ENCODE results near the gene SLX4IP. TPM values are rescaled to one million over a fixed set of nuclear protein-coding genes. Genes with fewer than 3 reads are reported as not detected.

SLX4IP gene
- total and polyA plus RNA-seq, 5 donors from 2014 or later, result 1.5 to 4.1 (median 2.4) TPM

GRCh38 chr20:10636326-10636818 is 201.3 kb downstream of the SLX4IP start:
- Mint-ChIP-seq H3K4me1 (no peaks in the 10 kb centered on the region), H3K27ac (no peak overlapping the region), H3K4me3 (no peak overlapping the region), H3K9me3 (no peaks in the 10 kb centered on the region), H3K36me3 (peaks cover 4% of the 10 kb centered on the region), H3K27me3 (peaks cover 4% of the 10 kb centered on the region)
- Histone ChIP-seq H3K27ac (ENCODE audit: insufficient read depth, low read length, poor library complexity, severe bottlenecking) (no peak overlapping the region), H3K4me1 (ENCODE audit: control insufficient read depth, insufficient read depth, low read length, poor library complexity, severe bottlenecking) (no peaks in the 10 kb centered on the region), H3K27me3 (ENCODE audit: control insufficient read depth, insufficient read depth, low read length) (no peaks in the 10 kb centered on the region), H3K9me3 (ENCODE audit: control insufficient read depth in 2 of 2, low read length in 2 of 2) (no peaks in the 10 kb centered on the region), H3K4me3 (ENCODE audit: low read depth, low read length) (no peak overlapping the region), H3K36me3 (ENCODE audit: control insufficient read depth, insufficient read depth, low read length) (no peaks in the 10 kb centered on the region)
- no peak for DNase-seq
- no peak for ATAC-seq (ENCODE audit: low read depth in 2 of 2)

DNA sequence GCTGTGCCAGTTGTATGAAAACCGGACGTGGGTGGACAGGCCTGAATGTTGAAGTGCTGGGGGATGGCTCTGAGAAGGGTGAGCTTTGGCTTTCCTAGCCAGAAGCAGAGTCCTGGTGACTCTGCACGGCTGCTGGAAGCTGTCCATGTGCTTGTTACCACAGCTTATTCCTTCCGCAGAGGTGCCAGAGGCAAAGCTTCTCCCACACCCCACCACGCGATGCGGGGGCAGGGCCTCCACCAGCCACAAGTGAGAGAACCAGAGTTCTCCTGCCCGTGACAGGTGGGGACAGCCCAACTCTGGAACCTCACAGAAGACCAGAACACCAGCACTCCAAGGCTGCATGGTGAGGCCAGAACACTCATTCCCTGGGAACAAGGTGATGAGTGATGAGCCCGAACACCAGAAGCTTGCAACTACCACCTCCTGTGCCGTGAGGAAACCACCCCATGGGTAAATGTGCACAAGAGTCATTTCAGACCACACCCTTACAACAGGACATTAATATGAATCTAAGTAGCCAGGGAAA is 202.0 kb downstream of the SLX4IP start:
- H3K27ac ChIP-seq (ENCODE audit: insufficient read depth, low read length, poor library complexity, severe bottlenecking), result no peak overlapping the region
- Mint-ChIP-seq H3K27ac (no peak overlapping the region), H3K4me1 (no peaks in the 10 kb centered on the region), H3K4me3 (no peak overlapping the region), H3K36me3 (peaks cover 4% of the 10 kb centered on the region), H3K9me3 (no peaks in the 10 kb centered on the region), H3K27me3 (peaks cover 4% of the 10 kb centered on the region)
- H3K36me3 ChIP-seq (ENCODE audit: control insufficient read depth, insufficient read depth, low read length), result no peaks in the 10 kb centered on the region
- no peaks in the 10 kb centered on the region for H3K27me3 ChIP-seq (ENCODE audit: control insufficient read depth, insufficient read depth, low read length)
- no peak for ATAC-seq (ENCODE audit: low read depth in 2 of 2)
- no peak overlapping the region for H3K4me3 ChIP-seq (ENCODE audit: low read depth, low read length)
- no peaks in the 10 kb centered on the region for H3K9me3 ChIP-seq (ENCODE audit: control insufficient read depth in 2 of 2, low read length in 2 of 2)
- no peak for DNase-seq
- H3K4me1 ChIP-seq (ENCODE audit: control insufficient read depth, insufficient read depth, low read length, poor library complexity, severe bottlenecking), result no peaks in the 10 kb centered on the region

- H3K4me3 Mint-ChIP-seq, result no peak overlapping the region
- H3K4me3 ChIP-seq (ENCODE audit: low read depth, low read length), result no peak overlapping the region
- no peaks in the 10 kb centered on the region for H3K9me3 Mint-ChIP-seq
- no peaks in the 10 kb centered on the region for H3K36me3 ChIP-seq (ENCODE audit: control insufficient read depth, insufficient read depth, low read length)
- no peak for DNase-seq
- no peak overlapping the region for H3K27ac ChIP-seq (ENCODE audit: insufficient read depth, low read length, poor library complexity, severe bottlenecking)
- no peak for ATAC-seq (ENCODE audit: low read depth in 2 of 2)
- H3K27me3 ChIP-seq (ENCODE audit: control insufficient read depth, insufficient read depth, low read length), result no peaks in the 10 kb centered on the region
- H3K4me1 ChIP-seq (ENCODE audit: control insufficient read depth, insufficient read depth, low read length, poor library complexity, severe bottlenecking), result no peaks in the 10 kb centered on the region
- H3K4me1 Mint-ChIP-seq, result no peaks in the 10 kb centered on the region
- H3K27me3 Mint-ChIP-seq, result peaks cover 4% of the 10 kb centered on the region
- no peak overlapping the region for H3K27ac Mint-ChIP-seq
- H3K9me3 ChIP-seq (ENCODE audit: control insufficient read depth in 2 of 2, low read length in 2 of 2), result no peaks in the 10 kb centered on the region
- H3K36me3 Mint-ChIP-seq, result peaks cover 4% of the 10 kb centered on the region
Observed at GRCh38 chr20:10637563-10637962, 202.5 kb downstream of the SLX4IP start.

- H3K27me3 Mint-ChIP-seq, result peaks cover 4% of the 10 kb centered on the region
- DNase-seq (no peak), ATAC-seq (ENCODE audit: low read depth in 2 of 2) (no peak)
- no peak overlapping the region for H3K4me3 Mint-ChIP-seq
- H3K27ac Mint-ChIP-seq, result no peak overlapping the region
- Histone ChIP-seq H3K4me1 (ENCODE audit: control insufficient read depth, insufficient read depth, low read length, poor library complexity, severe bottlenecking) (no peaks in the 10 kb centered on the region), H3K27ac (ENCODE audit: insufficient read depth, low read length, poor library complexity, severe bottlenecking) (no peak overlapping the region), H3K4me3 (ENCODE audit: low read depth, low read length) (no peak overlapping the region), H3K27me3 (ENCODE audit: control insufficient read depth, insufficient read depth, low read length) (no peaks in the 10 kb centered on the region), H3K36me3 (ENCODE audit: control insufficient read depth, insufficient read depth, low read length) (no peaks in the 10 kb centered on the region), H3K9me3 (ENCODE audit: control insufficient read depth in 2 of 2, low read length in 2 of 2) (no peaks in the 10 kb centered on the region)
- H3K36me3 Mint-ChIP-seq, result peaks cover 4% of the 10 kb centered on the region
- no peaks in the 10 kb centered on the region for H3K9me3 Mint-ChIP-seq
- no peaks in the 10 kb centered on the region for H3K4me1 Mint-ChIP-seq
Observed at GRCh38 chr20:10639077-10639736, 204.1 kb downstream of the SLX4IP start.

GRCh38 chr20:10639737-10640556 is 204.8 kb downstream of the SLX4IP start:
- no peak for ATAC-seq (ENCODE audit: low read depth in 2 of 2)
- Histone ChIP-seq H3K9me3 (ENCODE audit: control insufficient read depth in 2 of 2, low read length in 2 of 2) (no peaks in the 10 kb centered on the region), H3K36me3 (ENCODE audit: control insufficient read depth, insufficient read depth, low read length) (no peaks in the 10 kb centered on the region), H3K4me3 (ENCODE audit: low read depth, low read length) (no peak overlapping the region), H3K4me1 (ENCODE audit: control insufficient read depth, insufficient read depth, low read length, poor library complexity, severe bottlenecking) (no peaks in the 10 kb centered on the region), H3K27ac (ENCODE audit: insufficient read depth, low read length, poor library complexity, severe bottlenecking) (no peak overlapping the region), H3K27me3 (ENCODE audit: control insufficient read depth, insufficient read depth, low read length) (no peaks in the 10 kb centered on the region)
- no peak overlapping the region for H3K4me3 Mint-ChIP-seq
- H3K27ac Mint-ChIP-seq, result no peak overlapping the region
- no peaks in the 10 kb centered on the region for H3K9me3 Mint-ChIP-seq
- peaks cover 4% of the 10 kb centered on the region for H3K36me3 Mint-ChIP-seq
- no peak for DNase-seq
- no peaks in the 10 kb centered on the region for H3K4me1 Mint-ChIP-seq
- peaks cover 4% of the 10 kb centered on the region for H3K27me3 Mint-ChIP-seq

- ATAC-seq (ENCODE audit: low read depth in 2 of 2), result no peak
- H3K4me1 Mint-ChIP-seq, result no peaks in the 10 kb centered on the region
Observed at GRCh38 chr20:10640897-10641296, 205.8 kb downstream of the SLX4IP start.

DNA sequence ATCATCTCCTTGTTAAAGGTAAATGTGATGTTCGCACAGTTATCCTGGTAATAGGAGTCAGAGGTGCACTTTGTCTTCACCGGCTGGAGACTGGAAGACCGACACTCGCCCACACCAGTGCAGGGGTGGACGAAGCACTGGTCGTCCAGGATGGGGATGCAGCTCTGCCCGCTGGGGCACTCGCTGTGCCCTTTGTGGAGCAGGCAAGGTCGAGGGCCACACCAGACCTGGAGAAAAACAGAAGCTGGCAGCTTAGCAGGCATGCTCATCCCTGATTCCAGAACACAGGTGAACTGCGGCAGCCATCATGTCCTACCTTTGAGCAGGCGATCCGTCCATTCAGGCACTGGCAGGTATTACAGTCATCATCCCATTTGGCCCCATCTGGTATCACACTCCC is 206.4 kb downstream of the SLX4IP start:
- Mint-ChIP-seq H3K9me3 (peaks cover 0 to 1% (median 0%) of the 10 kb centered on the region in 7 donors), H3K4me1 (no peaks in the 10 kb centered on the region), H3K4me3 (no peak overlapping the region), H3K36me3 (peaks cover 3% of the 10 kb centered on the region), H3K27me3 (peaks cover 4% of the 10 kb centered on the region), H3K27ac (no peak overlapping the region)
- no peak overlapping the region for H3K27ac ChIP-seq (ENCODE audit: insufficient read depth, low read length, poor library complexity, severe bottlenecking)
- peak in 1 of 2 donors; percentile 13 for ATAC-seq (ENCODE audit: low read depth in 2 of 2)
- H3K4me3 ChIP-seq (ENCODE audit: low read depth, low read length), result no peak overlapping the region
- no peaks in the 10 kb centered on the region for H3K4me1 ChIP-seq (ENCODE audit: control insufficient read depth, insufficient read depth, low read length, poor library complexity, severe bottlenecking)
- H3K27me3 ChIP-seq (ENCODE audit: control insufficient read depth, insufficient read depth, low read length), result no peaks in the 10 kb centered on the region
- no peaks in the 10 kb centered on the region for H3K36me3 ChIP-seq (ENCODE audit: control insufficient read depth, insufficient read depth, low read length)
- H3K9me3 ChIP-seq (ENCODE audit: control insufficient read depth in 2 of 2, low read length in 2 of 2), result no peaks in the 10 kb centered on the region
- no peak for DNase-seq

More at GRCh38 chr20:10640897-10641296, 205.8 kb downstream of the SLX4IP start:
- no peak overlapping the region for H3K4me3 Mint-ChIP-seq
- no peaks in the 10 kb centered on the region for H3K36me3 ChIP-seq (ENCODE audit: control insufficient read depth, insufficient read depth, low read length)
- H3K27ac Mint-ChIP-seq, result no peak overlapping the region
- H3K9me3 Mint-ChIP-seq, result peaks cover 0 to 1% (median 0%) of the 10 kb centered on the region in 7 donors
- peaks cover 4% of the 10 kb centered on the region for H3K27me3 Mint-ChIP-seq
- H3K27ac ChIP-seq (ENCODE audit: insufficient read depth, low read length, poor library complexity, severe bottlenecking), result no peak overlapping the region
- H3K4me3 ChIP-seq (ENCODE audit: low read depth, low read length), result no peak overlapping the region
- no peaks in the 10 kb centered on the region for H3K27me3 ChIP-seq (ENCODE audit: control insufficient read depth, insufficient read depth, low read length)
- no peak for DNase-seq
- peaks cover 4% of the 10 kb centered on the region for H3K36me3 Mint-ChIP-seq
- no peaks in the 10 kb centered on the region for H3K9me3 ChIP-seq (ENCODE audit: control insufficient read depth in 2 of 2, low read length in 2 of 2)
- H3K4me1 ChIP-seq (ENCODE audit: control insufficient read depth, insufficient read depth, low read length, poor library complexity, severe bottlenecking), result no peaks in the 10 kb centered on the region

Measured in CD4-positive, CD25-positive, alpha-beta regulatory T cell (primary cell).